Osteocyte (in vitro differentiated cells): ENCODE measurements around the gene NSDHL. TPM values are rescaled to one million over a fixed set of nuclear protein-coding genes. Genes with fewer than 3 reads are reported as not detected.
"Not testable (repeated sequence)": the region's sequence is repeated elsewhere in the genome, so short reads cannot be mapped to it uniquely, and the experiment has no call there.

Source experiments
- DNase-seq: peaks from one replicate; pipeline ENCODE4 v3.0.0; 2021; ENCODE audit warnings: mixed read lengths; ENCODE audit not compliant: unreplicated experiment; ENCODE audit errors: extremely low spot score
- H3K27ac Mint-ChIP-seq: one replicate; pipeline ENCODE4 v1.8.0; 2021; ENCODE audit warnings: mild to moderate bottlenecking, mixed read lengths; ENCODE audit not compliant: unreplicated experiment
- H3K27me3 Mint-ChIP-seq: one replicate; pipeline ENCODE4 v1.8.0; 2021; ENCODE audit warnings: mixed read lengths; ENCODE audit not compliant: unreplicated experiment
- H3K36me3 Mint-ChIP-seq: one replicate; pipeline ENCODE4 v1.8.0; 2021; ENCODE audit warnings: mixed read lengths; ENCODE audit not compliant: unreplicated experiment
- H3K4me1 Mint-ChIP-seq: one replicate; pipeline ENCODE4 v1.8.0; 2021; ENCODE audit warnings: mixed read lengths; ENCODE audit not compliant: unreplicated experiment
- H3K4me3 Mint-ChIP-seq: one replicate; pipeline ENCODE4 v1.8.0; 2021; ENCODE audit warnings: mild to moderate bottlenecking, moderate library complexity, mixed read lengths; ENCODE audit not compliant: unreplicated experiment
- H3K9me3 Mint-ChIP-seq: one replicate; pipeline ENCODE4 v1.8.0; 2021; ENCODE audit warnings: mixed read lengths; ENCODE audit not compliant: unreplicated experiment
- long read RNA-seq: library from polyadenylated mRNA; unstranded; transcript quantifications from one replicate; pipeline ENCODE4 v2.0.0, GENCODE V29; 2021
- total RNA-seq: library from RNA; stranded (reverse); gene quantifications from 2 replicates; pipeline ENCODE4 v1.2.1, GENCODE V29; 2021
- TF ChIP-seq, protein P1 (sequence below): fragments of 200-600 bp; sonication (generic); IDR thresholded peaks from 2 replicates; pipeline ENCODE4 v1.5.0; 2021; ENCODE audit warnings: antibody characterized with exemption, mild to moderate bottlenecking, moderate library complexity

The NSDHL gene
- 14.1 and 14.7 TPM in 2 replicates for total RNA-seq
- long read RNA-seq, transcript NSDHL-203 (9 exons, 1,630 nt), result minor isoform, 5 of 120 reads
- long read RNA-seq, transcript NSDHL-201 (8 exons, 1,929 nt), result major isoform, 107 of 120 reads
- long read RNA-seq, partial matches to known transcripts, result 4 of 120 reads
- long read RNA-seq, other reads (novel, unspliced or antisense), result 4 of 120 reads

DNA sequence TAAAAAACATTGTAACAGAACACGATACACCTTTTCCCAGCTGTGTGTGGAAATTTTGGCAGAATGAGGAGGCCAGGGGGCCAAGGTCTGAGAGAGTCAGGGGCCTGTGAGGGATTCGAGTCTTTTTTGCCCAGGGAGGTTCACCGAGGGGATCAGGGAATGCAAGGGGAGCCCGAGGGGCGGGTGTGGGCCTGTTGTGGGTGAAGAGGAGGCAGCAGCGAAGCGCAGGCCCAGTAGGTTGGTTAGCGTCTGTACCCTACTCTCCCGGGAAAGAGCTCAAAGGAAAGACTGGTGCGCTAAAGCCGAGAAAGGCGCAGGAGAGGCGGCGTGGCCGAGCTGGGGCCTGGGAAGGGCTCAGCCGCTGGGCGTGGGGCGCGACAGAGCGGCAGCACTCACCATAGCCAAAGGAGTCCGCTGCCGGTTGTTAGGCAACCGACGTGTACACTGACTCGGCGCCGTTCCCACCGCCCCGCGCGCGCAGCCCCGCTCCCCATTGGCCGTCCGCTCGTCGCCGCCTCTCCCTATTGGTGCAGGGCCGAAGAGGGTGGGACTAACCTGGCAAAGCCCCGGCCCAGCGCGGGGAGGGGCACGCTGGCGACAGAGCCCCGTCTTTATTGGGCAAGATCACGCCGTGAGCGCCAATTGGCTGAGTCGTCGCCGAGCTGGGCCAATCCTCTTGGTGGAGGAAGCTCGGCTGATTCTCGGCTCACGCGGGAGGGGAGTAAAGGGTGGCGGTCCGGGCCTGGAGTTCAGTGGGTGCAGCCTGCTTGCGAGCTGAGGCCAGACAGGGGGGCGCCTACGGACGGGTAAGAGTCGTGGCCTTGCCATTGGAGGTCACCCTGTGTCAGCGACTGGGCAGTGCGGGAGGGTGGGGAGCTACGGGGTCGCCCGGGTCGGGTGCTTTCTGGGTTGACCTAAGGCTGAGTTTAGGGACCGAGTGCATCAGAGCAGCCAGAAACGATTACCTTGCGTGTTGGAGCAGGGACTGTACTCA, at the start of gene NSDHL, which contains the start of gene CETN2:
Gene NSDHL, plus strand, starts transcription at position 752 of the 994 bp plus-strand sequence. CDS start 15,262 bp downstream, outside the sequence.
Gene CETN2, minus strand, starts transcription at position 446 of the 994 bp plus-strand sequence. Its CDS starts 47 bp downstream, at position 399.
- TF ChIP-seq, protein P1, sequence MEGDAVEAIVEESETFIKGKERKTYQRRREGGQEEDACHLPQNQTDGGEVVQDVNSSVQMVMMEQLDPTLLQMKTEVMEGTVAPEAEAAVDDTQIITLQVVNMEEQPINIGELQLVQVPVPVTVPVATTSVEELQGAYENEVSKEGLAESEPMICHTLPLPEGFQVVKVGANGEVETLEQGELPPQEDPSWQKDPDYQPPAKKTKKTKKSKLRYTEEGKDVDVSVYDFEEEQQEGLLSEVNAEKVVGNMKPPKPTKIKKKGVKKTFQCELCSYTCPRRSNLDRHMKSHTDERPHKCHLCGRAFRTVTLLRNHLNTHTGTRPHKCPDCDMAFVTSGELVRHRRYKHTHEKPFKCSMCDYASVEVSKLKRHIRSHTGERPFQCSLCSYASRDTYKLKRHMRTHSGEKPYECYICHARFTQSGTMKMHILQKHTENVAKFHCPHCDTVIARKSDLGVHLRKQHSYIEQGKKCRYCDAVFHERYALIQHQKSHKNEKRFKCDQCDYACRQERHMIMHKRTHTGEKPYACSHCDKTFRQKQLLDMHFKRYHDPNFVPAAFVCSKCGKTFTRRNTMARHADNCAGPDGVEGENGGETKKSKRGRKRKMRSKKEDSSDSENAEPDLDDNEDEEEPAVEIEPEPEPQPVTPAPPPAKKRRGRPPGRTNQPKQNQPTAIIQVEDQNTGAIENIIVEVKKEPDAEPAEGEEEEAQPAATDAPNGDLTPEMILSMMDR, result no peak
- H3K9me3 Mint-ChIP-seq, result no peaks in the 10 kb centered on the region
- peak within 1 kb of the TSS; percentile 97 for H3K27ac Mint-ChIP-seq
- no peaks in the 10 kb centered on the region for H3K27me3 Mint-ChIP-seq
- peak within 1 kb of the TSS; percentile 94 for H3K4me3 Mint-ChIP-seq
- peaks cover 2% of the 10 kb centered on the region for H3K36me3 Mint-ChIP-seq
- DNase-seq, result peak; percentile 98
- peaks cover 18% of the 10 kb centered on the region for H3K4me1 Mint-ChIP-seq

DNA sequence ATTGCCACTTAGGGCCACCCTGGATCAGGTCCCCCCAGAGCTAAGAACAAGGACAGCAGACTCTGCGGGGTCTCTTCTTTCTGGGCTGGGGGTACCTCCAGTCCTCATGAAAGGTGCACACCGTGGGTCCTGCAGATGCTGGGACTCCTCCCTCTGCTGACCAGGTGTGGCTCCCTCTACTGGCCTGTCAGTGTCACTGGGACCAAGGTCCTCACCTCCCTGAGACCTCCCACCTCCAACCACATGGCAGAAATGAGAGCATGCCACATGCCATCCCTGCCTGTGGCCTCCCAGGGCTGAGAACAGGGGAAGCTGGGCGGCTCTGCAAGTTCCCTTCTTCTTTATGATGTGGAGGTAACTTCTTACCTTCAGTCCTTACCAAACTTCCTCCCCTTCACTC, 43.8 kb upstream of the NSDHL start:
- H3K4me1 Mint-ChIP-seq, H3K27me3 Mint-ChIP-seq, H3K36me3 Mint-ChIP-seq, H3K9me3 Mint-ChIP-seq, H3K4me3 Mint-ChIP-seq, H3K27ac Mint-ChIP-seq, DNase-seq: not testable (repeated sequence)

DNA sequence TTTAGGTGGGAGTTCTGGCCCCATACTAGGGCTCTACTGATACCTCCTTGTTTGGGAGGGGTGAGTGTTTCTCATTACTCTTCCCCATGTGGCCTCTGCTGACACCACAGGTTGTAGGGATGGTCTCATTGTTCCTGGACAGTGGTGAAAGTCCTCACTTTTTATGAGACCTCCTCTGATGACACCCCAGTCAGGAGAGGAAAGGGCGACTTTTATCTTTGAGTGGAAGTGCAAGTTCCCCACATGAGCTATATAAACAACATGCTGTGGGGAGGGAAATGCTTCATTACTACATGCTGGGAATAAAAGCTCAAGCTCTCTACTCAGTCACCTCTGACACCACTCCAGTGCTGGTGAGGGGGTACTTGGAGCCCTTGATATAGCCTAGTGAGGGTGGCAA, 31.9 kb upstream of the NSDHL start:
- no peaks in the 10 kb centered on the region for H3K36me3 Mint-ChIP-seq
- peaks cover 15% of the 10 kb centered on the region for H3K27me3 Mint-ChIP-seq
- H3K9me3 Mint-ChIP-seq, result no peaks in the 10 kb centered on the region
- no peak overlapping the region for H3K4me3 Mint-ChIP-seq
- no peak for DNase-seq
- H3K4me1 Mint-ChIP-seq, result no peaks in the 10 kb centered on the region
- H3K27ac Mint-ChIP-seq, result no peak overlapping the region
- TF ChIP-seq, protein P1, result no peak

DNA sequence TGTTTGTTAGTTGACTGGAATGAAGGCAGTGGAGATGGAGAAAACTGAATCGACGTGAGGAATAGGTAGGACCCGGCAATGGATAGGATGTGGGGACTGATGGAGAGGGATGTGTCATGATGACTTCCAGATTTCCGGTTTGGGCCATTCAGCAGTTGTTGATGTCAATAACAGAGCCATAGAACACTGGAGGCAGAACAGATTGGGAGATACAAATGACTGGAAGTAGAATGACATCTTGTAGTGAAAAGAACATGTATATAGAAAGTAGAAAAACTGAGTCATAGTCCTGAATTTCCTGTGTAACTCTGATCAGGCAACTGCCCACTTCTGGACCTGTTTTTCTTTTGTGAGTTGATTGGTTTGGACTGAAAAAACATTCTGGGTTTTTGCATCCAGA, 24.8 kb upstream of the NSDHL start:
- Mint-ChIP-seq H3K4me3 (no peak overlapping the region), H3K27ac (no peak overlapping the region), H3K4me1 (no peaks in the 10 kb centered on the region), H3K9me3 (no peaks in the 10 kb centered on the region), H3K36me3 (no peaks in the 10 kb centered on the region), H3K27me3 (peaks cover 16% of the 10 kb centered on the region)
- TF ChIP-seq, protein P1, result no peak
- no peak for DNase-seq

DNA sequence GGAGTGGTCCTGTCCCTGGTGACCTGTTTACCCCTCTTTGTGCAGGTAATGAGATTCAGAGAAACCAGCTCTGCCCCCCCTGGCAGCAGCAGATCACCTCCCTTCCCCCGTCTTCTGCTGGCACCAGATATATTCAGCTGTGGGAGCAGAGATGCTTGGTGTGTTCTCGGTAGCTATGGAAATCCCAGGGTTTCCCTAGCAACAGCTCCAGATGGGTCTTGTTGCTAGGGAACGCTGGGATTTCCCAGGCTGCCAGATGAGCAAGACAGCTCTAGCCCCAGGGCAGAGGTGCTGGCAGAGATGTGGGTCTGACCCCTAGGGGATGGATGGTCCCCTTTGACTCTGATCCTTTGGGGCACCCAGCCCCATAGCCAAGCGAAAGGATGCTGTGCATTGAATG, 20.5 kb upstream of the NSDHL start:
- H3K27ac Mint-ChIP-seq, result no peak overlapping the region
- no peaks in the 10 kb centered on the region for H3K4me1 Mint-ChIP-seq
- no peaks in the 10 kb centered on the region for H3K36me3 Mint-ChIP-seq
- no peaks in the 10 kb centered on the region for H3K9me3 Mint-ChIP-seq
- no peak overlapping the region for H3K4me3 Mint-ChIP-seq
- no peak for DNase-seq
- TF ChIP-seq, protein P1, result no peak
- peaks cover 2% of the 10 kb centered on the region for H3K27me3 Mint-ChIP-seq
